Panc1 (cell line): Measurements from ENCODE around the gene VPS35L.

Source experiments
- POLR2AphosphoS5 ChIP-seq: IDR thresholded peaks from 2 replicates; pipeline ENCODE4 v1.6.1; 2012; ENCODE audit warnings: mild to moderate bottlenecking, low read depth, low read length, moderate library complexity
- TF ChIP-seq, protein P1 (sequence below): fragments of 450-650 bp; IDR thresholded peaks from 2 replicates; pipeline ENCODE4 v1.5.1; 2017; ENCODE audit warnings: mild to moderate bottlenecking

DNA sequence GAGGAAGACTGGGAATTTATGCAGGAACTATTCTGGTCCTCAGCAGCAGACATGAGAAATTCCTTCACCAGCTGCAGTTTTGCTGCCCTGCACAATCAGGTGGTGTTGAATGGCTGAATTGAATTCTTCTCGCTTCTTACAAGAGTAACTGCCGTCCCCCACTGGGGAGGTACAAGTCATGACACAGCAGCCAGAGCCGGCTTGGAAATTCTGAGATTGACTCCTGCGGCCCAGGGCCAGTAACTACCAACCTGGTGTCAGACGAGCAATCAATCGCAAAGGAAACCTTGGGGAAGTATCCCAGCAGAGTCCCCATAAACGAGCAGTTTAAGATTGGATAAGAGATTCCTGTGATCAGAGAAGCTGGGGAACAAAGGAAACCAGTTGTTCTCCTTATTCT, 131.8 kb downstream of the VPS35L start:
- TF ChIP-seq, protein P1, sequence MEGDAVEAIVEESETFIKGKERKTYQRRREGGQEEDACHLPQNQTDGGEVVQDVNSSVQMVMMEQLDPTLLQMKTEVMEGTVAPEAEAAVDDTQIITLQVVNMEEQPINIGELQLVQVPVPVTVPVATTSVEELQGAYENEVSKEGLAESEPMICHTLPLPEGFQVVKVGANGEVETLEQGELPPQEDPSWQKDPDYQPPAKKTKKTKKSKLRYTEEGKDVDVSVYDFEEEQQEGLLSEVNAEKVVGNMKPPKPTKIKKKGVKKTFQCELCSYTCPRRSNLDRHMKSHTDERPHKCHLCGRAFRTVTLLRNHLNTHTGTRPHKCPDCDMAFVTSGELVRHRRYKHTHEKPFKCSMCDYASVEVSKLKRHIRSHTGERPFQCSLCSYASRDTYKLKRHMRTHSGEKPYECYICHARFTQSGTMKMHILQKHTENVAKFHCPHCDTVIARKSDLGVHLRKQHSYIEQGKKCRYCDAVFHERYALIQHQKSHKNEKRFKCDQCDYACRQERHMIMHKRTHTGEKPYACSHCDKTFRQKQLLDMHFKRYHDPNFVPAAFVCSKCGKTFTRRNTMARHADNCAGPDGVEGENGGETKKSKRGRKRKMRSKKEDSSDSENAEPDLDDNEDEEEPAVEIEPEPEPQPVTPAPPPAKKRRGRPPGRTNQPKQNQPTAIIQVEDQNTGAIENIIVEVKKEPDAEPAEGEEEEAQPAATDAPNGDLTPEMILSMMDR, result no peak
- TF ChIP-seq POLR2AphosphoS5, result no peak
